ENCODE data around the gene MAPK8IP3.
"Not testable (repeated sequence)": the region's sequence is repeated elsewhere in the genome, so short reads cannot be mapped to it uniquely, and the experiment has no call there.

The MAPK8IP3 gene

DNA sequence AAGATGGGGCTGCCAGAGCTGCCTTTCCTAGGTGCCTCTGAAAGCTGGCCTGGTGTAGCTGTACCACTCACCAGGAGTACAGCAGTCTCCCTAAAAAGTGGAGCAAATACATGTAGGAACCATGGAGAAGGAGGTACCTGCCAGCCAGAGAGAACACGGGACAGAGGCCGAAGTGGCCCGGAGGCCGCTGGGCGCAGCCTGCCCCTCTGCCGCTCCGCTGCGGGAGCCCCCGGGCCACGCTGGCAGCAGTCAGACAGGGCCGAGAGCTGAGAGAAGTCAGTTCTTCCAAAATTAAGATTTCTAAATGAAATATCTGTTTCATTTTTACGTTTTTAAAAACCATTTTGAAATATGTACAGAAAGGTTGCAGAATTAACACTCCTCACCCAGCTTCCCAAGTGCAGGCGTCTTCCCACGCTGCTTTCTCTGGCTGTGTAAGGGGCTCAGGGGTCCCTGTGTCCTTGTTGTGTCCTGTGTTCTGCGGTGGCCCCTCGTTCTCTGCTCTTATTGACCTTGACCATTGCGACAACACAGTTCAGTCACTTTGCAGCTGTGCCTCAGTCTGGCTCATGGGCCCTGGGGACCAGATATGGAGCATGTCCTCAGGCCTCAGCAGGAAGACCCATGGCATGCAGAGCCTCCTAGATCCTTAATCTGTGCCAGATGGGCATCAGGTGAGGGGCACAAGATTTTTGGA lies 5.0 kb downstream of the MAPK8IP3 start:
- DNase-seq = no peak

DNA sequence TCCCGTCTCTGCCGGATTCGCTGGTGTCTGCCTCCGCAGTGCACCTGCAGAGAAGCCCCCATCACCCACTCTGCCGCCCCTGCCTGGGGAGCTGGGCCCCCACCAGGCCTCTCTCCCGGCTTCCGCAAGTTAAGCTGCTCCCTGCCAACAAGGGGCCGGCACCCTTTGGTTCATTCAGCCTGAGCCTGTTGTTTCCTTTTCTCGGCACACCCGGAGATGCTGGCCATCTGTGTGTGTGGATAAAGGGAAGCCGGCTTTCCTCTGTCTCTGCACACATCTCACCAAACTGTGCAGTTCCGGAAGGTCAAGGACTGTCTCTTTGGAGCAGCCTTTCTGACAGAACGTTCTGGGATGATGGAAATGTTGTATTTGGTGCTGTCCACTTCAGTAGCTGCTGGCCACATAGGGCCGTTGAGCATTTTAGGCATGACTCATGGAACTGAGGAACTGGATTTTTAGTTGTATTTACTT lies 6.8 kb downstream of the MAPK8IP3 start:
- DNase-seq = no peak

DNA sequence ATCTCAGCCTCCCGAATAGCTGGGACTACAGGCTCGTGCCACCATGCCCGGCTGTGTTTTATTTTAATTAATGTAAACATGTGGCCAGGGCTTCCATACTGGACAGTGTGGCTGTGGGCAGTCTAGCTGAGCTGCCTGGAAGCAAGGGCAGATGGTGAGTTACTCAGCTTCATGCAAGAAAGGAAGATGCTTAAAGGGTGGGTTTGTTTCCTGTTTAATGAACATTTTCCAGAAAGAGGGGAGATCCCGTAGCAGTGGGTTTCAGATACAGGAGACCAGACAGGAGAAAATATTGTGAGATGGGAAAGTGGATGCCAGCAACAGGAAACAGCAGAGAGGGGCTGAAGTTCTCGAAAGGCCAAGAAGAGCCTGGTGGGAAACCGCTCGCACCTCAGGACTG lies 7.3 kb downstream of the MAPK8IP3 start:
- no peak for DNase-seq

DNA sequence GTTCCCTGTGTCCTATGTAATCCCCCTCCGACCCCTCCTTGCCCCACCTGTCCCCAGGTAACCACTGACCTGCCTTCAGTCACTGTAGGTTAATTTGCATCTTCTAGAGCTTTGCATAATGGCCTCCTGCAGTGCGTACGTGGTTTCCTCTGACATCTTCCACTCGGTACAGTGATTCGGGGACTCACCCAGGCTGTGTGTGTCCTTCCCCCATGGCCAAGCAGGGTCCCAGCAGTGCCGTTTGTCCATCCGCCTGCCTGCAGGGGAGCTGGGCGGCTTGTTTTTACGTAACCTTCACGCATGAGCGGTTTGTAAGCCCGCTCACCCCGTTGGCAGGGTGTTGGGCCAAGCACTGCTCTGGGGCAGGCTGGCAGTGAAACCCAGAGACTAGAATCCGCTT lies 7.9 kb downstream of the MAPK8IP3 start:
- no peak for DNase-seq

DNA sequence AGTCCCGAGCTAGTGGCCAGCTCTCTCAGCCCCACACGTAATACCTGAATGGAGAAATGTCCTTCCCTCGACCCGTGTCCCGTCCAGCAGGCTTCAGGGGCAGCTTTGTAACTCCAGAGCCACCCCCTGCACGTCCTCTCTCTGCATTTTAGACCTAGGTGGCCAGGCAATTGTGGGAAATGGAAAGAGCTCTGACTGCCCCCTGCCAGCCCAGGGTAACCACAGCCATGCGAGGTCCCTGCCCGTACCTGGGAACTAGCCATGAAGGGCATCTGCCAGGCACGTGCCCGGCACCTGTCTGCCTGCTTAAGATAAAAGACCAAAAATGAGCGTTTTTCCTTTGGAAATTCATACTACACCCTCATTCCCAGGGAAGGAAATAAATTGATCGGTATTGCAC lies 9.2 kb downstream of the MAPK8IP3 start:
- no peak for DNase-seq

DNA sequence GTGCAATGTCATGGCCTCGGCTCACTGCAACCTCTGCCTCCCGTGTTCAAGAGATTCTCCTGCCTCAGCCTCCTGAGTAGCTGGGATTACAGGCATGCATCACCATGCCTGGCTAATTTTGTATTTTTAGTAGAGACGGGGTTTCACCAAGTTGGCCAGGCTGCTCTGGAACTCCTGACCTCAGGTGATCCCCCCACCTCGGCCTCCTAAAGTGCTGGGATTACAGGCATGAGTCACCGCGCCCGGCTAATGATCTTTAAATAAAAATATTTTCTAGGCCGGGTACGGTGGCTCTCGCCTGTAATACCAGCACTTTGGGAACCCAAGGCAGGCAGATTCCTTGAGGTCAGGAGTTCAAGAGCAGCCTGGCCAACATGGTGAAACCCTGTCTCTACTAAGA lies 12.2 kb downstream of the MAPK8IP3 start:
- DNase-seq = not testable (repeated sequence)

DNA sequence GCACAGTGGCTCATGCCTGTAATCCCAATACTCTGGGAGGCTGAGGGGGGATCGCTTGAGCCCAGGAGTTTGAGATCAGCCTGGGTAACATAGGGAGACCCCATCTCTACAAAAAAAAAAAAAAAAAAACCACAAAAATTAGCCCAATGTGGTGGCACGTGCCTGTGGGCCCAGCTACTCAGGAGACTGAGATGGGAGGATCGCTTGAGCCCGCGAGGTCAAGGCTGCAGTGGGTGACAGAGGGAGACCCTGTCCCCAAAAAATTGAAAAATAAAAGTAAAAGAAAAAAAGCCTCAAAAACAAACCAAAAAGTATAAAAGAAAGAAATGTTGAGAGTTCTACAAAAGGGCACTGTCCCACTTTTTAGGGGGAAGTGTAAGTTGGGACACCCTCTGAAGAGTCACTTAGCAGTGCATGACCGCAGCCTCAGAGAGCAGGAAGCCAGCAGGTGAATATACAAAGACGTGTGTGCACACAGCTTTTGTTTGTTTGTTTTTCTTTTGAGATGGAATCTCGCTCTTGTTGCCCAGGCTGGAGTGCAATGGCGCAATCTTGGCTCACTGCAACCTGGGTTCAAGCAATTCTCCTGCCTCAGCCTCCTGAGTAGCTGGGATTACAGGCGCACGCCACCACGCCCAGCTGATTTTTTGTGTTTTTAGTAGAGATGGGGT lies 13.7 kb downstream of the MAPK8IP3 start:
- DNase-seq = not testable (repeated sequence)

DNA sequence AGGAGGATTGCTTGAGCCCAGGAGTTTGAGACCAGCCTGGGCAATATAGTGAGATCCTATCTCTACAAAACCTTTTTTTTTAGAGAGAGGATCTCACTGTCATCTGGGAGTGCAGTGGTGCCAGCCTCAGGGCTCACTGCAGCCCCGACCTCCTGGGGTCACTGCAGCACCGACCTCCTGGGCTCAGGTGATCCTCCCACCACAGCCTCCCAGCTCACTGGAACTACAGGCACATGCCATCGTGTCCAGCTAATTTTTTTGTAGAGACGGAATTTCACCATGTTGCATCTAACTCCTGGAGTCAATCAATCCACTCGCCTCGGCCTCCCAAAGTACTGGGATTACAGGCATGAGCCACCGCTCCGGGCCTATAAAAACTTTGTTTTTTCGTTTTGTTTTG lies 15.4 kb downstream of the MAPK8IP3 start:
- DNase-seq = no peak

DNA sequence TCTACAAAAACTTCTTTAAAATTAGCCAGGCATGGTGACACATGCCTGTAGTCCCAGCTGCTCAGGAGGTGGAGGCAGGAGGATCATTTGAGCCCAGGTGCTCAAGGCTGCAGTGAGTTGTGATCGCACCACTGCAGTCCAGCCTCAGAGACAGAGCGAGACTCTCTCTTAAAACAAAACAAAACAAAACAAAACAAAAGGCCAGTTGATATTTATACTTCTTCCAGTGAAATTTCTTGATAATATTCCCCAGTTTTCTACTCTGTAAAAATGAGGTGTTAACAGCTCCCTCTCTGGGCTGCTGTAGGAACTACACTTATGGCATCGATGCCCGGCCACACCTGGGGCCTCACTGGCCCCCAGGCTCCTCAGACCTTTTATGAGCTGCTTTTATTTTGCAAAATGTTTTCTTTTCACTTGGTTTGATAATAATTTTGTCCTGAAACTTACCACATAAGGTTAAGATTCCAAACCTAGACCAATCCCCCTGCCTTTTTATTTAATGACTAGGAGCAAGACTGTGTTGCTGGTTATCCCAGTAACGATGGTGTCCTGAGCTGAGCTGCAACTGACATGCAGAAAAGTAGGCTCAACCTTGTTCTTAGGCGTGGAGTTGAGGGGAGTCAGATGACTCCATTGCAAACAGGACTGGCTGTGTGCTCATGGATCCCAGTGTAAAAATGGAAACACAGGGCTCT lies 17.6 kb downstream of the MAPK8IP3 start:
- DNase-seq = no peak

DNA sequence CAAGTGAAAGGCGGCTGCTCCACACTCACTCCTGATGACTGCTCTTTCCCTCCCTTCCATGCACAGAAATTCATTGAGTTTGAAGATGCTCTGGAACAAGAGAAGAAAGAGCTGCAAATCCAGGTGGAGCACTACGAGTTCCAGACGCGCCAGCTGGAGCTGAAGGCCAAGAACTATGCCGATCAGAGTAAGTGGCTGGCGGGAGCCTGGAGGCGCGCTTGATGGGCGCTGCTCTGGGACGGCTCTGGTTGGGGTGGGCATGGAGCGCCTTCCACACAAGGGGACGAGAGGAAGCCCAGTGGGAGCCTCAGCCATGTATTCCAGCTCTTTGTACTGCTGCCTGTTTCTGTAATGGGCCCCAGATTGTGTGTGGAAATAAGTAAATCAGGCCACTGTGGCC lies 18.5 kb downstream of the MAPK8IP3 start:
- DNase-seq = no peak

DNA sequence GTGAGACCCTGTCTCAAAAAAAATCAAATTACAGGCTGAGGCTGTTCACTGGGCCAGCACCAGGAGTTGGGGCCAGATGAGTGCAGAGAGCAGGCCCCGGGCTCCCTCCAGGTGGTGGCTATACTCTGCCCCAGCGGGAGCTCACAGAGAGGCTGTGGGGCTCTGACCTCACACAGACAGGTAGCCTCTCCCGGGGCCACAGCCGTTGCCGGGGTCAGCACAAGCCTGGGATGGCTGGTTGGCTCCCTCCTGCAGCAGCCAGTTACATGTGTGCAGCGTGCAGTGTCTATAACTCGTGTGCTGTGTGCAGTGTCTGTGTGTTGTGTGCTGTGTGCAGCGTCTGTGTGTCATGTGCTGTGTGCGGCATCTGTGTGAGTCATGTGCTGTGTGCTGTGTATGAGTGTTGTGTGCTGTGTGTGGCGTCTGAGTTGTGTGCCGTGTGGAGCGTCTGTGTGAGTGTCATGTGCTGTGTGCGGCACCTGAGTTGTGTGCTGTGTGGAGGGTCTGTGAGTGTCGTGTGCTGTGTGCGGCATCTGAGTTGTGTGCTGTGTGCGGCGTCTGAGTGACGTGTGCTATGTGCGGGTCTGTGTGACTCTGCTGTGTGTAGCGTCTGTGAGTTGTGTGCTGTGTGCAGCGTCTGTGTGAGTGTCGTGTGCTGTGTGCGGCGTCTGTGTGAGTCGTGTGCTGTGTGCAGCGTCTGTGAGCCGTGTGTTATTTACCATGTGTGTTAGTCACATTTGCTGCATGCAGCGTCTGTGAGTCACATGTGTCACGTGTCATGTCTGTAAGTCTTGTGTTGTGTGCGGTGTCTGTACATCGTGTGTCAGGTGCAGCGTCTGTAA lies 20.9 kb downstream of the MAPK8IP3 start:
- no peak for DNase-seq

DNA sequence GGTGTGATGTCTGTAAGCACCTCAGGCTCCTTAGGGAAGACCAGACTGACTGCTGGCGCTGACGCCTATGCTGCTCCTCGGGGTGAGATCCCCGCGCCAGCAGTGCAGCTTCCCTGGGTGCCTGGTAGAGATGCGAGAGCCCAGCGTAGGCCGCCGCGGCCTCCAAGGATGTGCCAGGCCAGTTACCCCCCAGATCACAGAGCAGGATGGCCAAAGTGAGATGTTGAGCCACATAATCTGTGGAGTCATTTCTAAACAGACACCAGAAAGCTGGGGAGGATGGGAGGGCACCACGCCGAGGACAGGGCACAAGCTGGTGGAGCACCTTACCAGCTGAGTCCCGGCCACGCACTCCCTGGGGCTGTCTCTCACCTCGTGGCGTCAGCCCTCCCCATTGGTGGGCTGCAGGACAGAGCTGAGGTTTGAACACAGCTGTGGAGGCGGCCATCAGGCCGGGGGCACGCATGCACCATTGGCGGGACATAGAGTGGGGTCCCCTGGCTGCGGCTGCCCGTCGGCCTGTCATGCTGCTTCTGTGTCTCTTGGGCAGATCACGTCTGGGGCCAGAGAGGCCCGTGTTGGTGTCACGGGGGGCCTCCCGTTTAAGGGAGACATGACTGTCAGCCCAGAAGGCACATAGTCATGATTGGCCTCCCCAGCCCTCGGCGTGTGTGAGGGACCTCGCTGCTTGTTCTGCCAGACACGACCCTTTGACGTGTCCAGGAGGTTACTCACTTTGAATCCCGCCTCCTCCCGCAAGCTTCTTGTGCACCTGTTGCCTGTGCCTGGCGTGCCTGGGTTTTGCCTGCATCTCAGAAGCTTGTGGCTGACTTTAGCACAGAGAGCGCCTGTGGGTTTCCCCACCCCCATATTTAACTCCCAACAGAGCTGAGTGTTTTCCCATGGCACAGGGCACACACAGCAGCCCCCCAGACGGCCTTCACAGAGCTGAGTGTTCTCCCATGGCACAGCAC lies 21.9 kb downstream of the MAPK8IP3 start:
- DNase-seq = no peak

DNA sequence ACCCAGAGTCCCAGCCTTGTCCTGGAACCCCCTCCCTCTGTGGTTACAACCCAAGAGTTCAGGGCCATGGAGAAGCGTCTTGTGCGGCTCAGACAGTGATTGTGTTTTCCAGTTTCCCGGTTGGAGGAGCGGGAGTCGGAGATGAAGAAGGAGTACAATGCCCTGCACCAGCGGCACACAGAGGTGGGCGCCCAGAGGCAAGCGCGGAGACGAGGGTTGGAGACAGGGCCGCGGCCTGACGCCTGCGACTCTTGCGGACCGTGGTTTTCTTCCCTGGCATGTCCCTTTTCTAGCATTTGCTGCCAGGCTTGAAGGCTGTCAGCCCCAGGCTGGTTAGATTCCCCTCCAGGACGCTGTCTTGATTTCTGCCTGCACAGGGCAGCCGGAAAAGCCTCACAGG lies 23.0 kb downstream of the MAPK8IP3 start:
- DNase-seq = no peak

DNA sequence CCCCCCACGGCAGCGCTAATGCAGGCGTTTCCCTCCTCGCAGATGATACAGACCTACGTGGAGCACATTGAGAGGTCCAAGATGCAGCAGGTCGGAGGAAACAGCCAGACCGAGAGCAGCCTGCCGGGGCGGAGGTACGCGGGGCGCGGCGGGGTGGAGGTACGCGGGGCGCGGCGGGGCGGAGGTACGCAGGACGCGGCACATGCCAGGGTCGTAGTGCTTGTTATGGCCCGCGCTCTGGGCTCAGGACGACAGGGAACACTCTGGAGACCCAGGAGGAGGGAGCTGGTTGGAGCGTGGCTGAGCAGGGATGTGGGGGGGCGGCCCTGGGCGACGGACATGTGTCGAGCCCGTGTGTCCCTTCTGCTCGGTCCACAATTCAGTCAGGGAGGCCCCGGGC lies 23.4 kb downstream of the MAPK8IP3 start:
- no peak for DNase-seq

DNA sequence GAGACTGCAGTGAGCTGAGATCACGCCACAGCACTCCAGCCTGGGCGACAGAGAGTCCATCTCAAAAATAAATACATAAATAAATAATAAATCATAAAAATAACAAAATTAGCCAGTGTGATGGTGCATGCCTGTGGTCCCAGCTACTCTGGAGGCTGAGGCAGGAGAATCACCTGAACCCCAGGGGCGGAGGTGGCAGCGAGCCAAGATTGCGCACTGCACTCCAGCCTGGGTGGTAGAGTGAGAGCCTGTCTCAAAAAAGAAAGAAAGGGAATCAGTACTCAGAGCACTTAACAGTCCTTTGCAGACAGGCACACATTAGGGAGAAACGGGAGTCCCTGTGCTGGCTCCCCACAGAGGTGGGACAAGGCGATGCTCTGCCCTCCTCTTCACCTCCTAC lies 25.1 kb downstream of the MAPK8IP3 start:
- no peak for DNase-seq

DNA sequence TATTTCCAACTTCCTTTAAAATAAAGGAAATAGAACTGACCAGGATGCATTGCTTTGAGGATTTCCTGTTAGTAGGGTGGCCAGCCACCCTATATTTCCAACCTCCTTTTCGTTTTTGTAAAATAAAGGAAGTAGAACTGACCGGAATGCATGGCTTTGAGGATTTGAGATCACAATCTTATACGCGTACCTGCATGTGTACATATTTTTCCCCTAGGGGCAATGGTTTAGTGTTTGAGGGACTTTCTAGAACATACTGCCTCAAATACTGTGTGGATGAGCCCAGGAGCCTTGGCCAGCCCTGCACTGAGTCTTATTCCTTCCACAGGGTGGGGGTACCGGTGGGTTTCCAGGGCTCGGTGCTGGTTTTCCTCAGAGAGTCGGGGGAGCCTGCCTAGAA lies 25.6 kb downstream of the MAPK8IP3 start:
- no peak for DNase-seq

DNA sequence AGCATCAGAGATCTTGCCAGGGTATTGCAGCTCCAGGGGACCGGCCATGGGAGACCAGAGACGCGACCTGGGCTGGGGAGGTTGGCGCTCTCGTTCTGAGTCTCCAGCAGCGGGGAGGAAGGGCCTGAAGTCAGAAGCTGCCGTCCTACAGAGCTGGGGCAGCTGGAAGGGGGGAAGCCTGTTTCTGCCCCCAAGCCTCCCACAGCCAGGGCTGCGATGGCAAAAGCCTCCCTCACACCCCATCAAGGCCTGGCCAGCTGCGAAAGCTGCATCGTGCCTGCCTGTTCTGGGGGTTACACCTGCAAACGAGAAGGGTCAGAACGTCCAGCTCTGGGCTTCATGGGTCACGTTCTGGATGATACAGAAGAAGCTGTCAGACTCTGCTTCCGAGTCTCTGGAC lies 26.1 kb downstream of the MAPK8IP3 start:
- no peak for DNase-seq

DNA sequence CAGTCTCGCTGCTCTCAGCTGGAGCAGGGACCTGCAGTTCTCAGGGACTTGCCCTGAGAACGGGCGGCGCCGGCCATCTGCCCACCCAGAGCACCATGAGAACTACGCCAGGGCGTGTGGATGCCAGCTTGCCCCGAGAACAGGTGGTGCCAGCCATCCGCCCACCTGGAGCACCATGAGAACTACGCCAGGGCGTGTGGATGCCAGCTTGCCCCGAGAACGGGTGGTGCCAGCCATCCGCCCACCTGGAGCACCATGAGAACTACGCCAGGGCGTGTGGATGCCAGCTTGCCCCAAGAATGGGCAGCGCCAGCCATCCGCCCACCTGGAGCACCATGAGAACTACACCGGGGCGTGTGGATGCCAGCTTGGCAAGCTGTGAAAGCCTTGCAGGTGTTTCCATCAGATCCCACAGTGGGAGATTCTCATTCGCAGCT lies 26.6 kb downstream of the MAPK8IP3 start:
- peak; percentile 16 for DNase-seq

DNA sequence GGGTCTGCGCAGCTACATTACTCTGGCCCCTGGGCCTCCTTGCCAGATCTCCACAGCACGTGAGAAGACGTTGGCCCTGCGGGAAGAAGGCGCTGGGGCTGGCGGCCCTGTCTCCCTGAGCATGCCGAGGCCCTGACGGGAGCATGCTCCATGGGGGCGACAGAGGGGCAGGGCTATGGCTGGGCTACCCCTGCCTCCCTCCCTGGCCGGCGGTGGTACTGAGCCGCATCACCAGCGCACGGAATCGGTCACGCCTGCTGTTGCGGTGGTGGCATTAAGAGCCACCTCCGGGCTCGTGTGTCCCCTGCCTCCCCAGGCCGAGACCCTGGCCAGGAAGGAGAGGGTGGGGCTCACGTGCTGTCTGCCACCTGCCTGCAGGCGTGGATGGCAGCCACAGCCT lies 28.1 kb downstream of the MAPK8IP3 start:
- no peak for DNase-seq

DNA sequence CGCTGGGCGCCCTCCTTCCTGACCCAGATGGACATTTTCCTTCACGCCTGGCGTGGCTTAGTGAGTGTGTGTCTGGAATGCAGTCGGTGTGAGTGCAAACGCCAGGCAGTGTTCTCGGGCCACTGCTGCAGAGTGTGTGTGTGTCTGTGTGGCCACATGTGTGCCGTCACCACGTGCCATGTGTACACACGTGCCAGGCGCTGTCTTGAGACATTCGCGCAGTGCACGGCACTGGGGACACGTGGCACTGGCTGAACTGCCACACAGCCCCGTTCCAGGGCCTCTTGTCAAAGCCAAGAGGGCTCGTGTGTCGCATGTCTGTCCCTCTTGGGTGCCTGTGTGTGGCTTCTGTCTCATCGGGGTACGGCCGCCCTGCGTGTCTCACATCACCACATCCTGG lies 28.8 kb downstream of the MAPK8IP3 start:
- no peak for DNase-seq

DNA sequence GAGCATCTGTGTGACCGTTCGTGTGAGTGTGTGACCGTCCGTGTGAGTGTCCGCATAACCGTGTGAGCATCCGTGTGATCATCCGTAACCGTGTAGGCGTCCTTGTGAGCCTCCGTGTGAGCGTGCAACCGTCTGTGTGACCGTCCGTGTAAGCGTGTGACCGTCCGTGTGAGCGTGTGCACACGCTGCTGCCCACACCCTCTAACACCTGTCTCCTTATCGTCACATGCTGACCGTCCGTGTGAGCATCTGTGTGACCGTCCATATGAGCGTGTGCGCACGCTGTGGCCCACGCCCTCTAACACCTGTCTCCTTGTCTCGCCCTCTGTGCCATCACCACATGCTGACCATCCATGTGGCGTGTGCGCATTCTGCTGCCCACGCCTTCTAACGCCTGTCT lies 34.2 kb downstream of the MAPK8IP3 start:
- no peak for DNase-seq
